GM12878 (cell line): ENCODE measurements around the gene GRIK3. TPM values are rescaled to one million over a fixed set of nuclear protein-coding genes. Genes with fewer than 3 reads are reported as not detected.

ENCODE experiments used
- ATAC-seq: fragments of 200-7000 bp; cut with Tn5 transposase; 3 replicates; pipeline ENCODE4 v1.9.1; 2020; ENCODE audit warnings: mild to moderate bottlenecking, moderate library complexity
- BruUV-seq: library from RNA; stranded (reverse); fragments of 400-500 nt; replicated peaks from 2 replicates; lab custom pipeline; 2021; lab: Mats Ljungman, UMichigan
- CTCF ChIA-PET: fragments of 300-600 bp; sonication (Branson Sonifier 250); formaldehyde crosslinking; extraction: SDS; loops from one replicate; lab custom pipeline; 2021; ENCODE audit warnings: inconsistent platforms; lab: Yijun Ruan, JAX
- POLR2A ChIA-PET: fragments of 350-600 bp; formaldehyde crosslinking; extraction: SDS; loops from one replicate; lab custom pipeline; 2021; ENCODE audit warnings: inconsistent platforms; lab: Charles Lee
- RAD21 ChIA-PET: fragments of 300-600 bp; sonication (Branson Sonifier 250); formaldehyde crosslinking; loops from one replicate; lab custom pipeline; 2023; ENCODE audit warnings: antibody characterized with exemption; ENCODE audit not compliant: unreplicated experiment; lab: Charles Lee
- SMC1A ChIA-PET: fragments of 300-600 bp; sonication (Branson Sonifier 250); formaldehyde crosslinking; loops from one replicate; lab custom pipeline; 2023; ENCODE audit not compliant: unreplicated experiment, uncharacterized antibody; lab: Charles Lee
- DNase-seq: peaks from one replicate; pipeline ENCODE4 v3.0.0-alpha.2; 2011; ENCODE audit warnings: low read depth, low spot score
- FAIRE-seq: peaks from 3 replicates; lab custom pipeline; 2011; peaks lifted over from hg19 to GRCh38; lab: Jason Lieb, UNC
- H2AFZ ChIP-seq: 2 replicates; pipeline ENCODE4 v1.6.0; 2011; ENCODE audit warnings: low read depth, low read length, control low read depth; ENCODE audit not compliant: control insufficient read depth
- H3K27ac ChIP-seq: 2 replicates; pipeline ENCODE4 v1.5.1; 2011; ENCODE audit warnings: control low read depth; ENCODE audit not compliant: control insufficient read depth, insufficient read depth
- H3K27me3 ChIP-seq, 2 experiments: replicated peaks in 1 of 2; 2 replicates each; pipeline versions ENCODE4 v1.6.0 to v1.6.1; 2011; ENCODE audit warnings: low read length in 1 of 2; ENCODE audit not compliant: control insufficient read depth in 2 of 2, insufficient read depth in 2 of 2
- H3K36me3 ChIP-seq, 2 experiments: 2 replicates each; pipeline ENCODE4 v1.5.1; 2011; ENCODE audit warnings: low read length in 1 of 2; ENCODE audit not compliant: control insufficient read depth in 2 of 2, insufficient read depth in 2 of 2
- H3K4me1 ChIP-seq: 2 replicates; pipeline ENCODE4 v1.6.1; 2011; ENCODE audit warnings: mild to moderate bottlenecking, low read length, moderate library complexity, mixed read lengths; ENCODE audit not compliant: control insufficient read depth, insufficient read depth
- H3K4me2 ChIP-seq: 2 replicates; pipeline ENCODE4 v1.6.0; 2011; ENCODE audit warnings: control low read depth; ENCODE audit not compliant: control insufficient read depth, insufficient read depth
- H3K4me3 ChIP-seq: fragments of 200-600 bp; sonication (generic); 2 replicates; pipeline ENCODE4 v1.5.1; 2016
- H3K79me2 ChIP-seq: 2 replicates; pipeline ENCODE4 v1.6.0; 2011; ENCODE audit warnings: low read length; ENCODE audit not compliant: control insufficient read depth, insufficient read depth
- H3K9ac ChIP-seq: 2 replicates; pipeline ENCODE4 v1.8.0; 2011; ENCODE audit warnings: low read length, control low read depth, mixed read lengths; ENCODE audit not compliant: control insufficient read depth, insufficient read depth
- H3K9me3 ChIP-seq: replicated peaks from 3 replicates; pipeline ENCODE4 v1.5.1; 2011; ENCODE audit warnings: mild to moderate bottlenecking, low read length; ENCODE audit not compliant: control insufficient read depth, insufficient read depth
- H4K20me1 ChIP-seq: 2 replicates; pipeline ENCODE4 v1.6.0; 2011; ENCODE audit not compliant: control insufficient read depth, insufficient read depth
- GABPA ChIP-seq: IDR thresholded peaks from 2 replicates; pipeline ENCODE4 v1.6.1; 2014; ENCODE audit warnings: antibody characterized with exemption, low read depth, mild to moderate bottlenecking, inconsistent platforms
- IKZF2 ChIP-seq, 2 experiments: fragments of 450-650 bp; IDR thresholded peaks; 2 replicates each; pipeline ENCODE4 v1.6.1; 2017; ENCODE audit warnings: mild to moderate bottlenecking in 2 of 2, moderate library complexity in 2 of 2
- KDM1A ChIP-seq: fragments of 200-600 bp; sonication (generic); IDR thresholded peaks from 2 replicates; pipeline ENCODE4 v1.6.1; 2016; ENCODE audit warnings: borderline replicate concordance
- MAX ChIP-seq: IDR thresholded peaks from 2 replicates; pipeline ENCODE4 v1.6.1; 2012; ENCODE audit warnings: low read depth, low read length, improper control_type of control experiment
- MEF2B ChIP-seq: fragments of 450-650 bp; IDR thresholded peaks from 2 replicates; pipeline ENCODE4 v1.6.1; 2018; ENCODE audit warnings: mild to moderate bottlenecking, moderate library complexity; ENCODE audit not compliant: partially characterized antibody, poor library complexity, severe bottlenecking
- MTA2 ChIP-seq: fragments of 450-650 bp; IDR thresholded peaks from 2 replicates; pipeline ENCODE4 v1.6.1; 2016; ENCODE audit warnings: low read depth, mild to moderate bottlenecking, moderate library complexity
- MXI1 ChIP-seq: fragments of 150-350 bp; IDR thresholded peaks from 2 replicates; pipeline ENCODE4 v1.6.1; 2011; ENCODE audit warnings: low read depth, mild to moderate bottlenecking, inconsistent platforms, low read length, improper control_type of control experiment
- PAX5 ChIP-seq: IDR thresholded peaks from 2 replicates; pipeline ENCODE4 v1.6.1; 2011; ENCODE audit warnings: low read depth, low read length, borderline replicate concordance
- POU2F2 ChIP-seq: IDR thresholded peaks from 3 replicates; pipeline ENCODE4 v1.6.1; 2011; ENCODE audit warnings: low read depth, mild to moderate bottlenecking, low read length, borderline replicate concordance
- RBBP5 ChIP-seq: fragments of 200-600 bp; sonication (generic); conservative IDR thresholded peaks from 2 replicates; pipeline ENCODE4 v1.6.1; 2016
- RUNX3 ChIP-seq: IDR thresholded peaks from 2 replicates; pipeline ENCODE4 v1.6.1; 2012; ENCODE audit warnings: low read length, inconsistent platforms
- TCF7 ChIP-seq: IDR thresholded peaks from 2 replicates; pipeline ENCODE4 v1.6.1; 2014; ENCODE audit warnings: antibody characterized with exemption, borderline replicate concordance
- YBX1 ChIP-seq: fragments of 450-650 bp; IDR thresholded peaks from 2 replicates; pipeline ENCODE4 v1.6.1; 2016; ENCODE audit warnings: antibody characterized with exemption
- WGBS: methylation state at CpG from one replicate; pipeline ENCODE4 v1.1.6; 2016; ENCODE audit warnings: low lambda C conversion rate; ENCODE audit not compliant: insufficient replicate concordance, insufficient coverage; ENCODE audit errors: missing lambda C conversion rate; 5-methylcytosine and 5-hydroxymethylcytosine counted together
- in situ Hi-C: fragments of 300-500 bp; cut with MboI; formaldehyde crosslinking; loops from 9 replicates; pipeline ENCODE4 v1.14.3; 2018; ENCODE audit warnings: mixed read lengths
- intact Hi-C: fragments of 100-400 bp; cut with micrococcal nuclease; formaldehyde crosslinking; loops from one replicate; pipeline ENCODE4 v1.14.2; 2022; ENCODE audit not compliant: unreplicated experiment
- polyA plus RNA-seq, 11 experiments: library from polyadenylated mRNA; depleted of rRNA in 4 of 11; unstranded in 6 of 11; stranded (reverse) in 5 of 11; fragments of >200 nt; fragmentation: Nextera tagmentation in 4 of 11; fragmentation: Illumina TruSeq in 1 of 11; extraction: Ambion mirVana in 4 of 11; extraction: Trizol in 1 of 11; gene quantifications; 1 replicate in 1 of 11; 2 replicates in 10 of 11; pipeline versions ENCODE4 v1.2.1 to v1.2.3, GENCODE V29; 2011 to 2016; ENCODE audit warnings: inconsistent platforms in 2 of 11, missing spikeins in 2 of 11, low read depth in 1 of 11
- total RNA-seq, 4 experiments: library from RNA; depleted of rRNA in 3 of 4; stranded (reverse); fragments of >200 nt in 3 of 4; fragmentation: Illumina TruSeq in 1 of 4; extraction: Trizol in 1 of 4; gene quantifications; 2 replicates each; pipeline versions ENCODE4 v1.2.1 to v1.2.3, GENCODE V29; 2013 to 2021

GRIK3 gene
- total and polyA plus RNA-seq, 10 of the 15 experiments (the other 5 are each of a cell fraction or from before 2014, with no cell fraction given), result not detected

GRCh38 chr1:36991551-36991950 lies 42.8 kb downstream of the GRIK3 start:
- no peak overlapping the region for H3K4me3 ChIP-seq
- ChIA-PET CTCF (no interaction called here), SMC1A (no interaction called here), RAD21 (no interaction called here), POLR2A (no interaction called here)
- no peak for FAIRE-seq
- in situ Hi-C loops (no loop called here), intact Hi-C loops (no loop called here)
- H3K9me3 ChIP-seq, result no peaks in the 10 kb centered on the region
- no peak overlapping the region for H3K4me2 ChIP-seq
- no peak overlapping the region for H3K9ac ChIP-seq
- H3K27ac ChIP-seq, result no peak overlapping the region
- WGBS, result 16% methylated on average over 4 of the region's 4 CpGs
- no peaks in the 10 kb centered on the region for H3K4me1 ChIP-seq
- no peak for ATAC-seq
- H4K20me1 ChIP-seq, result peaks cover 3% of the 10 kb centered on the region; the same call in 1 of the 2 replicates
- no peak for TF ChIP-seq MEF2B
- TF ChIP-seq MTA2, result no peak
- no peak for TF ChIP-seq RUNX3
- TF ChIP-seq MAX, result no peak
- no peak for TF ChIP-seq IKZF2 (IDR thresholded peaks at IDR 0.05)
- TF ChIP-seq GABPA, result no peak
- no peak for TF ChIP-seq TCF7
- no peak for TF ChIP-seq RBBP5
- TF ChIP-seq YBX1, result no peak
- TF ChIP-seq POU2F2, result no peak
- no peak for TF ChIP-seq KDM1A
- TF ChIP-seq MXI1, result no peak
- TF ChIP-seq PAX5, result no peak
- DNase-seq, result no peak
- no peaks in the 10 kb centered on the region for H3K79me2 ChIP-seq
- peaks cover 0 to 5% of the 10 kb centered on the region in 2 experiments; a peak in 3 of 4 replicates for H3K27me3 ChIP-seq
- no peaks in the 10 kb centered on the region for H3K36me3 ChIP-seq
- H2AFZ ChIP-seq, result no peak overlapping the region
- no TSS peak for BruUV-seq
